H9 (cell line): ENCODE results near the gene IQCN. TPM values are rescaled to one million over a fixed set of nuclear protein-coding genes. Genes with fewer than 3 reads are reported as not detected.

Experiments
- DNase-seq: peaks from one replicate; pipeline ENCODE4 v3.0.0-alpha.2; 2017
- H2AFZ ChIP-seq: one replicate; pipeline ENCODE4 v1.6.1; 2013; ENCODE audit warnings: mild to moderate bottlenecking, low read length, control low read depth, moderate library complexity
- H2AK5ac ChIP-seq: 2 replicates; pipeline ENCODE4 v1.6.1; 2013; ENCODE audit warnings: low read length, control low read depth, mixed read lengths; ENCODE audit not compliant: insufficient read length
- H2BK120ac ChIP-seq: one replicate; pipeline ENCODE4 v1.6.1; 2013; ENCODE audit warnings: low read depth, mild to moderate bottlenecking, low read length, control low read depth, inconsistent platforms; ENCODE audit not compliant: poor library complexity, severe bottlenecking
- H2BK12ac ChIP-seq: 2 replicates; pipeline ENCODE4 v1.6.1; 2013; ENCODE audit warnings: low read length, control low read depth, mixed read lengths, low read depth; ENCODE audit not compliant: insufficient read length
- H2BK15ac ChIP-seq: 2 replicates; pipeline ENCODE4 v1.6.1; 2013; ENCODE audit warnings: low read depth, low read length, control low read depth
- H2BK20ac ChIP-seq: one replicate; pipeline ENCODE4 v1.6.1; 2013; ENCODE audit warnings: low read depth, mild to moderate bottlenecking, low read length, control low read depth, inconsistent platforms; ENCODE audit not compliant: poor library complexity, severe bottlenecking
- H2BK5ac ChIP-seq: 2 replicates; pipeline ENCODE4 v1.6.1; 2013; ENCODE audit warnings: low read length, control low read depth, mixed read lengths; ENCODE audit not compliant: insufficient read length
- H3K14ac ChIP-seq: 2 replicates; pipeline ENCODE4 v1.6.1; 2013; ENCODE audit warnings: low read length, control low read depth; ENCODE audit not compliant: insufficient read depth
- H3K18ac ChIP-seq: 2 replicates; pipeline ENCODE4 v1.6.1; 2013; ENCODE audit warnings: low read depth, mild to moderate bottlenecking, mixed read lengths, low read length, control low read depth; ENCODE audit not compliant: insufficient read length
- H3K23ac ChIP-seq: 2 replicates; pipeline ENCODE4 v1.6.1; 2013; ENCODE audit warnings: low read length, control low read depth, mixed read lengths, low read depth; ENCODE audit not compliant: insufficient read length
- H3K23me2 ChIP-seq: 2 replicates; pipeline ENCODE4 v1.6.1; 2013; ENCODE audit warnings: low read depth, mild to moderate bottlenecking, mixed read lengths, low read length, control low read depth; ENCODE audit not compliant: insufficient read length, poor library complexity, severe bottlenecking
- H3K27ac ChIP-seq: 2 replicates; pipeline ENCODE4 v1.5.1; 2013; ENCODE audit warnings: low read length, control low read depth, mixed read lengths, low read depth; ENCODE audit not compliant: insufficient read length
- H3K27me3 ChIP-seq: 2 replicates; pipeline ENCODE4 v1.6.1; 2013; ENCODE audit warnings: low read length, control low read depth, inconsistent platforms; ENCODE audit not compliant: insufficient read depth
- H3K4ac ChIP-seq: 2 replicates; pipeline ENCODE4 v1.6.1; 2013; ENCODE audit warnings: low read depth, mild to moderate bottlenecking, control low read depth, inconsistent platforms, low read length, moderate library complexity
- H3K4me1 ChIP-seq: 2 replicates; pipeline ENCODE4 v1.6.1; 2013; ENCODE audit warnings: low read length, control low read depth, inconsistent platforms; ENCODE audit not compliant: insufficient read depth
- H3K4me2 ChIP-seq: 2 replicates; pipeline ENCODE4 v1.6.1; 2013; ENCODE audit warnings: low read length, control low read depth, mixed read lengths; ENCODE audit not compliant: insufficient read length, insufficient read depth
- H3K56ac ChIP-seq: 2 replicates; pipeline ENCODE4 v1.6.1; 2013; ENCODE audit warnings: low read depth, mild to moderate bottlenecking, mixed read lengths, low read length, control low read depth; ENCODE audit not compliant: insufficient read length
- H3K79me1 ChIP-seq: 2 replicates; pipeline ENCODE4 v1.6.1; 2013; ENCODE audit warnings: low read depth, mild to moderate bottlenecking, moderate library complexity, low read length, control low read depth, inconsistent platforms; ENCODE audit not compliant: insufficient read depth, poor library complexity, severe bottlenecking
- H3K79me2 ChIP-seq: 2 replicates; pipeline ENCODE4 v1.6.1; 2013; ENCODE audit warnings: low read length, control low read depth, inconsistent platforms; ENCODE audit not compliant: insufficient read depth
- H3K9ac ChIP-seq: 2 replicates; pipeline ENCODE4 v1.6.1; 2013; ENCODE audit warnings: low read length, control low read depth, mixed read lengths; ENCODE audit not compliant: insufficient read length; ENCODE audit errors: extremely low read depth
- H3K9me3 ChIP-seq: one replicate; pipeline ENCODE4 v1.6.1; 2013; ENCODE audit warnings: low read depth, low read length, inconsistent platforms; ENCODE audit not compliant: control insufficient read depth
- H3T11ph ChIP-seq: one replicate; pipeline ENCODE4 v1.6.1; 2013; ENCODE audit warnings: mild to moderate bottlenecking, low read length, control low read depth, inconsistent platforms
- H4K20me1 ChIP-seq: one replicate; pipeline ENCODE4 v1.6.1; 2013; ENCODE audit not compliant: control insufficient read depth, insufficient read length, insufficient read depth
- H4K5ac ChIP-seq: 2 replicates; pipeline ENCODE4 v1.6.1; 2013; ENCODE audit warnings: low read depth, mild to moderate bottlenecking, mixed read lengths, low read length, control low read depth; ENCODE audit not compliant: insufficient read length
- H4K8ac ChIP-seq: replicated peaks from 2 replicates; pipeline ENCODE4 v1.6.1; 2013; ENCODE audit warnings: low read length, control low read depth, mixed read lengths, low read depth; ENCODE audit not compliant: insufficient read length
- H4K91ac ChIP-seq: 2 replicates; pipeline ENCODE4 v1.6.1; 2013; ENCODE audit warnings: low read depth, mild to moderate bottlenecking, moderate library complexity, mixed read lengths, low read length, control low read depth; ENCODE audit not compliant: insufficient read length
- H3K27ac Mint-ChIP-seq, 3 experiments: 2 replicates in 2 of 3; 3 replicates in 1 of 3; pipeline ENCODE4 v1.8.0; 2020 to 2021; ENCODE audit warnings: mixed read lengths in 3 of 3, mild to moderate bottlenecking in 1 of 3, moderate library complexity in 1 of 3
- H3K27me3 Mint-ChIP-seq: 2 replicates; pipeline ENCODE4 v1.8.0; 2021; ENCODE audit warnings: low read depth, mild to moderate bottlenecking, moderate library complexity, mixed read lengths
- H3K36me3 Mint-ChIP-seq, 3 experiments: 2 replicates in 2 of 3; 3 replicates in 1 of 3; pipeline ENCODE4 v1.8.0; 2020 to 2021; ENCODE audit warnings: low read depth in 3 of 3, mixed read lengths in 3 of 3; ENCODE audit not compliant: insufficient read depth in 1 of 3
- H3K4me1 Mint-ChIP-seq, 2 experiments: 2 replicates each; pipeline ENCODE4 v1.8.0; 2020; ENCODE audit warnings: mixed read lengths in 2 of 2
- H3K4me3 Mint-ChIP-seq, 2 experiments: 2 replicates in 1 of 2; 3 replicates in 1 of 2; pipeline ENCODE4 v1.8.0; 2020 to 2021; ENCODE audit warnings: mild to moderate bottlenecking in 2 of 2, mixed read lengths in 2 of 2, moderate library complexity in 1 of 2
- H3K9me3 Mint-ChIP-seq, 2 experiments: 2 replicates in 1 of 2; 3 replicates in 1 of 2; pipeline ENCODE4 v1.8.0; 2020; ENCODE audit warnings: mild to moderate bottlenecking in 2 of 2, mixed read lengths in 2 of 2, moderate library complexity in 1 of 2
- WGBS: extraction: QIAGEN DNeasy Blood & Tissue Kit; methylation state at CpG from one replicate; pipeline ENCODE4 v1.1.7; 2013; ENCODE audit warnings: missing lambda C conversion rate, low lambda C conversion rate, mixed read lengths; ENCODE audit not compliant: insufficient read length; ENCODE audit errors: extremely low coverage; 5-methylcytosine and 5-hydroxymethylcytosine counted together
- total RNA-seq: library from RNA; stranded (reverse); gene quantifications from 2 replicates; pipeline ENCODE4 v1.2.1, GENCODE V29; 2021
- TF ChIP-seq, protein P1 (sequence below): fragments of 200-600 bp; sonication (generic); conservative IDR thresholded peaks from 3 replicates; pipeline ENCODE4 v1.8.0; 2021; ENCODE audit warnings: antibody characterized with exemption, mild to moderate bottlenecking

IQCN gene
- total RNA-seq, 1 experiment from 2014 or later: 0.39 TPM

DNA sequence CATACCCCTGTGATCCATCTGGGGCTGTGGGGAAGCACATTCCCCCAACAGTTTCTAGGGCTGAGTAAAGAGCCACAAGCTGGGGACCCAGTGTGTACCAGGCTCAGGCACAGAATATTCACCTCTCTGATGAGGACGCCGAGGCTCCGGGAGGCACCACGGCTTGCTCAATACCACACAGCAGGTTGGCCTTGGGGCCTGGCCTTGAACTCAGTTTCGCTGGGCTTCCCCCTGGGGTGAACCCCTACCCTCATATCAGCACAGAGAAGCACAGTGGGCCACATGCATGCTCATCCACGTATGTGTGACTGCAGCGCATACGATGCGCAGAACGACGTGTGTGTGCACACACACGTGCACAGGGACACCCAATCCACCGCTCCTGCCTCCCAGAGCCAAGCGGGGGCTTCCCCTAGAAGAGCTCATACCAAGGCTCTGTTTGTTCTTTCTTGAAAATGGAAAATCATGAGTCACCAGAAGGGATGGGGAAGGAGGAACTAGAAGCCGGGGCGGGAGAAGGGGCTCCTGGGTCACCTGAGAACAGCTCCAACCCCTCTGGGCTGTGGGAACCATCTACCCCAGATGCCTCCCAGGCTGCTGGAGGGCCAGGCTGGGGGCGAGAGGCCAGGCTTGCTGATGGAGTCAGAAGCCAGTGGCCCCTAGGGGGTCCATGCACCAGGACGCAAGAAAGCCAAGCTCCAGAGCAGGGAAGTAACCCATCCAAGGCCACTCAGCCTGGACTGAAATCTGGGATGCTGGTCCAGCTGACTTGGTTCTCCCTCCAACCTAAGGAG lies 43.1 kb downstream of the IQCN start:
- Mint-ChIP-seq H3K27ac (peak overlapping the region in 2 of 3 experiments; percentile 71 to 82; a peak in 2 of 7 replicates), H3K4me3 (peak overlapping the region in 1 of 2 experiments; percentile 19; a peak in 1 of 5 replicates), H3K36me3 (no peaks in the 10 kb centered on the region), H3K27me3 (peaks cover 44% of the 10 kb centered on the region), H3K4me1 (peaks cover 32 to 36% of the 10 kb centered on the region in 2 experiments), H3K9me3 (peaks cover 0 to 6% of the 10 kb centered on the region in 2 experiments; a peak in 2 of 5 replicates)
- Histone ChIP-seq H3K9ac (no peak overlapping the region), H2AK5ac (no peak overlapping the region), H3K4ac (no peak overlapping the region), H2AFZ (no peak overlapping the region), H3K14ac (no peak overlapping the region), H3K27me3 (no peaks in the 10 kb centered on the region), H4K5ac (no peak overlapping the region), H3K27ac (no peak overlapping the region), H3K23me2 (peaks cover 16% of the 10 kb centered on the region), H3K9me3 (no peaks in the 10 kb centered on the region), H2BK120ac (no peak overlapping the region), H2BK20ac (no peak overlapping the region), H3K18ac (no peak overlapping the region), H2BK15ac (no peak overlapping the region), H3K79me2 (no peaks in the 10 kb centered on the region), H3K4me2 (no peak overlapping the region), H3K4me1 (no peaks in the 10 kb centered on the region; the same call in 1 of the 2 replicates), H3K56ac (no peak overlapping the region), H3T11ph (no peak overlapping the region), H2BK12ac (no peak overlapping the region), H4K8ac (no peak overlapping the region), H2BK5ac (no peak overlapping the region), H3K23ac (no peak overlapping the region), H4K20me1 (no peaks in the 10 kb centered on the region), H3K79me1 (no peaks in the 10 kb centered on the region), H4K91ac (no peak overlapping the region)
- TF ChIP-seq, protein P1, sequence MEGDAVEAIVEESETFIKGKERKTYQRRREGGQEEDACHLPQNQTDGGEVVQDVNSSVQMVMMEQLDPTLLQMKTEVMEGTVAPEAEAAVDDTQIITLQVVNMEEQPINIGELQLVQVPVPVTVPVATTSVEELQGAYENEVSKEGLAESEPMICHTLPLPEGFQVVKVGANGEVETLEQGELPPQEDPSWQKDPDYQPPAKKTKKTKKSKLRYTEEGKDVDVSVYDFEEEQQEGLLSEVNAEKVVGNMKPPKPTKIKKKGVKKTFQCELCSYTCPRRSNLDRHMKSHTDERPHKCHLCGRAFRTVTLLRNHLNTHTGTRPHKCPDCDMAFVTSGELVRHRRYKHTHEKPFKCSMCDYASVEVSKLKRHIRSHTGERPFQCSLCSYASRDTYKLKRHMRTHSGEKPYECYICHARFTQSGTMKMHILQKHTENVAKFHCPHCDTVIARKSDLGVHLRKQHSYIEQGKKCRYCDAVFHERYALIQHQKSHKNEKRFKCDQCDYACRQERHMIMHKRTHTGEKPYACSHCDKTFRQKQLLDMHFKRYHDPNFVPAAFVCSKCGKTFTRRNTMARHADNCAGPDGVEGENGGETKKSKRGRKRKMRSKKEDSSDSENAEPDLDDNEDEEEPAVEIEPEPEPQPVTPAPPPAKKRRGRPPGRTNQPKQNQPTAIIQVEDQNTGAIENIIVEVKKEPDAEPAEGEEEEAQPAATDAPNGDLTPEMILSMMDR: no peak
- WGBS: no CpG with 5 or more reads among the region's 18 CpGs
- DNase-seq: no peak
